ENCODE results near the gene CNOT1. TPM values are rescaled to one million over a fixed set of nuclear protein-coding genes. Genes with fewer than 3 reads are reported as not detected.

CNOT1 gene
- total RNA-seq, 1 experiment from 2014 or later: 328 TPM

- no peak overlapping the region for H3K4me3 Mint-ChIP-seq
- no peak overlapping the region for H2BK15ac ChIP-seq (ENCODE audit: low read depth, low read length)
- H2BK120ac ChIP-seq (ENCODE audit: low read depth, low read length, poor library complexity, severe bottlenecking): no peak overlapping the region
- no peaks in the 10 kb centered on the region for H3K23me2 ChIP-seq (ENCODE audit: insufficient read length, low read depth, low read length, poor library complexity, severe bottlenecking)
- H3K27me3 ChIP-seq (ENCODE audit: insufficient read depth, low read length): no peaks in the 10 kb centered on the region
- H2BK20ac ChIP-seq (ENCODE audit: low read depth, low read length, poor library complexity, severe bottlenecking): no peak overlapping the region
- H3K23ac ChIP-seq (ENCODE audit: insufficient read length, low read depth, low read length): no peak overlapping the region
- H2AK5ac ChIP-seq (ENCODE audit: insufficient read length, low read length): no peak overlapping the region
- H2AFZ ChIP-seq (ENCODE audit: low read length): no peak overlapping the region
- no peaks in the 10 kb centered on the region; the same call in 1 of the 2 replicates for H3K4me1 ChIP-seq (ENCODE audit: insufficient read depth, low read length)
- no peak for TF ChIP-seq CTCF (conservative IDR thresholded peaks at IDR 0.05)
- no peak overlapping the region for H4K5ac ChIP-seq (ENCODE audit: insufficient read length, low read depth, low read length)
- H3K56ac ChIP-seq (ENCODE audit: insufficient read length, low read depth, low read length): no peak overlapping the region
- H3K27ac Mint-ChIP-seq: peak overlapping the region in 2 of 3 experiments; percentile 33 to 76; a peak in 2 of 7 replicates
- no peak overlapping the region for H2BK5ac ChIP-seq (ENCODE audit: insufficient read length, low read length)
- H3K4me1 Mint-ChIP-seq: peaks cover 14 to 40% of the 10 kb centered on the region in 2 experiments
- no CpG with 5 or more reads among the region's 5 CpGs for WGBS (ENCODE audit: extremely low coverage, insufficient read length, low lambda C conversion rate)
- no peak overlapping the region for H3K9ac ChIP-seq (ENCODE audit: extremely low read depth, insufficient read length, low read length)
- H2BK12ac ChIP-seq (ENCODE audit: insufficient read length, low read depth, low read length): no peak overlapping the region
- peak; percentile 51 for DNase-seq
- no peaks in the 10 kb centered on the region for H3K79me1 ChIP-seq (ENCODE audit: insufficient read depth, low read depth, low read length, poor library complexity, severe bottlenecking)
- H3K9me3 ChIP-seq (ENCODE audit: control insufficient read depth, low read depth, low read length): no peaks in the 10 kb centered on the region
- H4K8ac ChIP-seq (replicated peaks; ENCODE audit: insufficient read length, low read depth, low read length): no peak overlapping the region
- H3K79me2 ChIP-seq (ENCODE audit: insufficient read depth, low read length): no peaks in the 10 kb centered on the region
- H4K91ac ChIP-seq (ENCODE audit: insufficient read length, low read depth, low read length): no peak overlapping the region
- H3K14ac ChIP-seq (ENCODE audit: insufficient read depth, low read length): no peak overlapping the region
- no peak overlapping the region for H3K4ac ChIP-seq (ENCODE audit: low read depth, low read length)
- H3K36me3 Mint-ChIP-seq (ENCODE audit: insufficient read depth in 1 of 3, low read depth in 3 of 3): peaks cover 0 to 2% (median 0%) of the 10 kb centered on the region in 3 experiments; a peak in 1 of 7 replicates
- H3T11ph ChIP-seq (ENCODE audit: low read length): no peak overlapping the region
- H3K27me3 Mint-ChIP-seq (ENCODE audit: low read depth): peaks cover 33% of the 10 kb centered on the region
- no peak overlapping the region for H3K18ac ChIP-seq (ENCODE audit: insufficient read length, low read depth, low read length)
- H3K9me3 Mint-ChIP-seq: peaks cover 0 to 2% of the 10 kb centered on the region in 2 experiments; a peak in 2 of 5 replicates
- no peaks in the 10 kb centered on the region for H4K20me1 ChIP-seq (ENCODE audit: control insufficient read depth, insufficient read depth, insufficient read length)
- H3K4me2 ChIP-seq (ENCODE audit: insufficient read depth, insufficient read length, low read length): no peak overlapping the region
- no peak overlapping the region for H3K27ac ChIP-seq (ENCODE audit: insufficient read length, low read depth, low read length)
Observed at GRCh38 chr16:58492735-58493134, 136.9 kb downstream of the CNOT1 start.

Measured in H9 (cell line).